ENCODE data around the gene CCR6.
"Not testable (repeated sequence)": the region's sequence is repeated elsewhere in the genome, so short reads cannot be mapped to it uniquely, and the experiment has no call there.

The CCR6 gene

DNA sequence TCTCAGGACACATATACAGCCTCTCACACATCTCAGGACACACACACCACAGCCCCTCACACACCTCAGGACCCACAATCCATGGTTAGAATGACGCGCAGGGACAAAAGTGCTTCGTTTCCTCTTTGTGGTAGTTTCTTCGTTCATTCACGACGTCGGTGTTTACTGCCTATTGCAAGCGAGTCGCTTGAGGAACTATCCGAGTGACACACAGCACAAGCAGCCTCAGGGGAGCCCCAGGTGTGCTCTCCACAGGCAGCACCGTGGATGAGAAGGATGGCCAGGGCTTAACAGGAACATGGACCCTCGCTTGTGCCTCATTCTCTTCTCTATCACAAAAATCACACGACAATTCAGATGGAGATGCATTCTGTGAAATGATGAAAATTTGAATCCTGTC, 47.0 kb downstream of the CCR6 start:
- not testable (repeated sequence) for DNase-seq (ENCODE audit: low spot score)

DNA sequence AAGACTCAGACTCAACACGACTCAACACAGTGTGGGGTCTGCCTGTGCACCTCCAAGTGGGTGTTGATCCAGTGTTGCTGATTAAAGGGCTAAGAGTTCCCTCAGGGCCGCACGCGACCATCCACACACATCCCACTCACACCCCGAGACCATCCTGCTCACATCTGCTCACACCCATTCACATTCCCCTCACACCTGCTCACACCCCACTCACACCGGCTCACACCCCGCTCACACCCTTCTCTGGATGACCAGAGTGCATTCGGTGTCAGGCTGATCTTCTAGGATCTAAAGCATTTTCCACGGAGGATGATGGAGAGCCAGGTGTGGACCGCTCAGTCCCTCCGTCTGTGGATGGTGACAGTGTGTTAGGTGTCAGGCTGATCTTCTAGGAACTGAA, 48.4 kb downstream of the CCR6 start:
- not testable (repeated sequence) for DNase-seq (ENCODE audit: low spot score)

DNA sequence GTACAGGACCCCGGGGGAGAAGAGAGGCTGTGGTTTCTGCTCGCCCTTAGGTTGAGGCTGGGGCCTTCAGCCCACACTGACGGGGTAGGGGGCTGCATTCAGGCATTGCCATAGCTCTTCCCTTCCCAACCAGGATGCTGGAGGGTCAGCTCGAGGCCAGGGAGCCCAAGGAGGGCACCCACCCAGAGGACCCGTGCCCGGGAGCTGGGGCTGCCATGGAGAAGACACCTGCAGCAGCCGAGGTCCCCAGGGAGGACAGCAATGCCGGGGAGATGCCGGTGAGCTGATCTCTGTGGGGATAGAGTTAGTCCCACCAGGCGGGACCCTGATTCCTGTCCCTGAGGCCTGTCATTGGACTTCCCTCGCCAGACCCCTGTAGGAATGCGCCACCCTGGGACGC, 49.1 kb downstream of the CCR6 start:
- DNase-seq (ENCODE audit: low spot score): not testable (repeated sequence)

DNA sequence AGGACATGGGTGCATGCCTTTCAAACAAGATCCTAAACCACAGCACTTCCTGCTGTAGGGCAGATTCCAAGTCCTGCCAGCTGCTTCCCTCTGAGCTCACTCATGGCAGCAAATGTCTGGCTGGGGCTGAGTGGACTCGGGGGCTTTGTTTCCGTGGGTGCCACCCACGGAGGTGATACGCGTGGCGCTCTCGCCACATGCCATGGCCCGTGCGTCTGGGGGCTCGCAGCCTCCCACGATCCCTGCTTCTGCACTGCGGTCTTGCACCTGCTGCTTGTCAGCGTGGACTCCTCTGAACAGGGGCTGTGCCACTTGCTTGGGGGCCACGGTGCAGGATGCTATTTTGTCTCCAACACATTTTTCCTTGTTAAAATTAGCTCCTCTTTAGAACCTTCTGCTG, 54.4 kb downstream of the CCR6 start:
- DNase-seq (ENCODE audit: low spot score): not testable (repeated sequence)

DNA sequence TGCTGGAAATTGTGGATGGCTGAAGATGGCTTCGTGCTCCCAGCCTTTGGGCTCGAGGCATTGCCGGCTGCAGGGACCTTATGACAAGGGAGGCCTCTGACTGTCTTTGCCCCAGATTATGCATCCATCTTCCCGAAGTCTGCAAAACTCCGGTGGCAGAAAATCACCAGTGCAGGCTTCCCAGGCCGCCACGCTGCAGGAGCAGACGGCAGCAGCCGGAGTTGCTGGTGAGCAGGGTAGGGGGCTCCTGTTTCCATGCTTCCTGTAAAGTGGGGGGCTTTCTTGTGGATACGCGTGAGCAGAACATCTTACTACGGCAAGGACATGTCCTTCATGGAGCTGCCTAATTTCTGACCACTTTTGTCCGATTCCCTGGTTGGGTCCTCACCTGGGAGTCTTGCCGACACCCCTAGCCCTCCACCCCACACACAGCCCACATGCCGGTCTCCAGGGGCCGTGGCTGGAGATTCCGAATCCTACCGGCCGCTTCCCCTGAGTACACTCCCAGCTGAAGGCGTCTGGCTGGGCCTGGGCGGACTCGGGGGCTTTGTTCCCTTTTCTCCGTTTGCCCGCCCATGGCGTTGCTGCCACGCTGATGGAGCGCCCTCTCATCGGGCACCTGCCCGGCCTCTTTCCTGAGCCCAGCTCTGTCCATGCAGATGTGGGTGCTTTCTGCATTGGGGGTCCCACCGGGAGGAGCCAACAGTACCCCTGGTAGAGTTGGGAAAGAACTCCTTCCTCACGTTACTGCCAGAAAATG, 56.2 kb downstream of the CCR6 start:
- DNase-seq (ENCODE audit: low spot score): not testable (repeated sequence)

DNA sequence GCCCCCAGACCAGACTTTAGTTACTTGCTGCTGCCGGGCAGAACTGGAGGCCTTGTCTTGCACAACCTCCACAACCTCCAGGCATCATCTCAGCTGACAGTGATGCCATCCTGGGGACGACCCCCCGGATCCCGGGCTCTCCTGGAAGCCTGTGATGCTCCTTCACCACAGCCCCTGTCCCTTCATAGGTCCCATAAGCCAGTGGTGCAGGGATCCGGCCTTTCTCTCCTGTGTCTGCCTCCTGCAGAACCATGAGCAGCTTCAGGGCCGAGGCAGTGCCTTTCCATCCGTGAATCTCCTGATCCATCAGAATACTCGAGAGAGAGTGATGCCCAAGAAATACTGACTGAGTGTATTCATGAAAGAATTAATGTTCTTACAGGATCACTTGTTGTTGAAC, 57.2 kb downstream of the CCR6 start:
- DNase-seq (ENCODE audit: low spot score): not testable (repeated sequence)

DNA sequence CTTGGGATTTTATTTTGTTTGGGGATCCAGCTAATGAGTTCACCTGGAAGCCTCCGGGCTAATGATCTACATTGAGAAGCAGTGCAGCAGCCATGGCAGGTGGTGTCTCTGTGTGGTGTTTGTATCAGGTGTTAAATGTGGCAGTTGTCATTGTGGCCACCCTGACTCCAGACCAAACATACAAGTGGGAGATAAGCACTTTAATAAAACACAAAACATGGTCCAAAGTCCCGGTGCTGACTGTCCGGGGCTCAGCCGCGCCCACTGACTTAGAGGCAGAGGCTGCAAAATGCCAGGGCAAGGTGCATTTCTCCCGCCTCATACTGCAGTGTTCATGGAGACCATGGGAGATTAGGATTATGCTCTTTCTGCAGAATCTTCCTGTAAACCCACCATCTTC, 58.5 kb downstream of the CCR6 start:
- not testable (repeated sequence) for DNase-seq (ENCODE audit: low spot score)

DNA sequence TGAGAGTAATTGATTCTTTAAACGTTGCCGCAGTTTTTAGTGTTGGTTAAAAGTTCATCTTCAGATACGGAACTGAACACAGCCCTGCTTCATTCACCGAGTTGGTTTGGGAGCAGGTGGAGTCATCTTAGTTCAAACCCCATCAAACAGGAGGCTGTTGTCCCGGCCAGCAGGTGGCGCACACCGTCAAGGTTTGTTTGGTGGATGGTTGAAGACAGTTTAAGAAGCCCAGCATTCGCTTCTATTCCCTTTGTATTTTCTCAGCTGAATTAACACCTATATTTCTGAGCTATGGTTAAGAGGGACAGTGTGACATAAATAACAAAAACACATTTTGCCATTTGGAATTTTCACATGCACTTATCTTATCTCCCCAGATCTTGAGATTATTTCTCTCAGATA, 60.0 kb downstream of the CCR6 start:
- not testable (repeated sequence) for DNase-seq (ENCODE audit: low spot score)

DNA sequence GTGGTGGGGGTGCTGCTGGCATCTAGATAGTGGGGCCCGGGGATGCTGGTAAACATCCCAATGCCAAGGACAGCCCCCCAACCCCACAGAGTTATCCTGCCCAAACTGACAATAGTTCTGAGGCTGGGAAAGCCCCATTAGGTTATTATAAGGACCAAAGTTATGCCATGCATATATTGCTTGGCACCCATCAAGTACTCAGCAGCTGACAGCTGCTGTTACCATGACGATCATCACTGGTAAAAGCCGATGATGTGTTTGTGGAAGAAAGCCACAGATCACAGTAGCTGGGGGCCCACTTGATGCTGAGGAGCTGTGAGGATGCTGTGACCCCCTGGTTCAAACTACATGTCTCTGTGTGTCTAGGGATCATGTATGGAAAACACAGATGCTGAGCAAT, 62.2 kb downstream of the CCR6 start:
- not testable (repeated sequence) for DNase-seq (ENCODE audit: low spot score)

DNA sequence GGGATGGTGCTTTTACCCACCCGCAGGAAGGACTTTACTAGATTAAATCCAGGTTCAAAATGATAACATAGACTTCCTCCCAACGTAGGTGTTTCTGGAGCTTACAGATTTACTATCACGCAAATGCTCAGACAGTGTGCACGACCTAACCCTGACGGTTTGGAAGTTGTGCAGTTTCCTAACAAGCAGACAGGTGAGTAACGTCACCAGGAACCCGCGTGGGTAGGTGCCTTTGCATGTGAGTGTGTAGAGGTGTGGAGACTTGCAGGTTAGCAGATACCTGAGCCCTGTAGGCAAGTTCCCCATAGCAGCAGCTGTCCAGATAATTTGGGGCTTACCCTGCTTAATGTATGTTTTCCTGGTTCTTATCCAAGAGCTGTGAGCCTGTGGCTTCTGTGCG, 64.4 kb downstream of the CCR6 start:
- not testable (repeated sequence) for DNase-seq (ENCODE audit: low spot score)
